ENCODE measurements around the gene ENTPD1.

Gene ENTPD1

GRCh38 chr10:95788830-95789229 is 32.9 kb downstream of the ENTPD1 start:
- TF ChIP-seq, protein P1, sequence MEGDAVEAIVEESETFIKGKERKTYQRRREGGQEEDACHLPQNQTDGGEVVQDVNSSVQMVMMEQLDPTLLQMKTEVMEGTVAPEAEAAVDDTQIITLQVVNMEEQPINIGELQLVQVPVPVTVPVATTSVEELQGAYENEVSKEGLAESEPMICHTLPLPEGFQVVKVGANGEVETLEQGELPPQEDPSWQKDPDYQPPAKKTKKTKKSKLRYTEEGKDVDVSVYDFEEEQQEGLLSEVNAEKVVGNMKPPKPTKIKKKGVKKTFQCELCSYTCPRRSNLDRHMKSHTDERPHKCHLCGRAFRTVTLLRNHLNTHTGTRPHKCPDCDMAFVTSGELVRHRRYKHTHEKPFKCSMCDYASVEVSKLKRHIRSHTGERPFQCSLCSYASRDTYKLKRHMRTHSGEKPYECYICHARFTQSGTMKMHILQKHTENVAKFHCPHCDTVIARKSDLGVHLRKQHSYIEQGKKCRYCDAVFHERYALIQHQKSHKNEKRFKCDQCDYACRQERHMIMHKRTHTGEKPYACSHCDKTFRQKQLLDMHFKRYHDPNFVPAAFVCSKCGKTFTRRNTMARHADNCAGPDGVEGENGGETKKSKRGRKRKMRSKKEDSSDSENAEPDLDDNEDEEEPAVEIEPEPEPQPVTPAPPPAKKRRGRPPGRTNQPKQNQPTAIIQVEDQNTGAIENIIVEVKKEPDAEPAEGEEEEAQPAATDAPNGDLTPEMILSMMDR (IDR thresholded peaks at IDR 0.05): no peak

GRCh38 chr10:95789902-95790301 is 33.9 kb downstream of the ENTPD1 start:
- TF ChIP-seq, protein P1 (IDR thresholded peaks at IDR 0.05): no peak

- TF ChIP-seq, protein P1 (IDR thresholded peaks at IDR 0.05): no peak
These were observed 35.0 kb downstream of the ENTPD1 start for GRCh38 chr10:95790982-95791381.

DNA sequence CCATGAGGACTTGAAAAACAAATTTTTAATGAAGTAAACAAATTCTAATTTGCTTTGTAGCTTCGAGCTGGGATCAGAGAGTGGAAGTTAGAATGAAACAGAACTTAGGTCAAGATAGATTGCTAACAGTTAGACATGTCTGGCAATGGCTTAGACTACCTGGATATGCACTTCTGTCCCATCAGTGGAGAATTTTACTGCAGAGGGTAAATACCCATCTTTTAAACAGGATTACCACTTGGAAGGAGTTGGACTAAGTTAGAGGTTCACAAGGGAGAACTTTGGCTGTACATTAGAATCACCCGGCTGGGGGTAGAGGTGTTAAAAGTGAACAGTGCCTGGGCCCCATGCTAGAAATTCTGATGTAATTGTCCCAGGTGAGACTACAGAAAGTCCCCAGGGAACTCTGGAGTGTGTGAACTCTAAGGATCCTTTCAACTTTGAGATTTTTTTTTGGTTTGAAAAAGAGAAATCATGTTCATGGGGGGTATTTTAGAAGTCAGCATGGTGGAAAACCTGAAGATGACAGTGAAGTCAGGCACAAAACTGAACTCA is 35.5 kb downstream of the ENTPD1 start:
- TF ChIP-seq, protein P1 (IDR thresholded peaks at IDR 0.05): no peak

DNA sequence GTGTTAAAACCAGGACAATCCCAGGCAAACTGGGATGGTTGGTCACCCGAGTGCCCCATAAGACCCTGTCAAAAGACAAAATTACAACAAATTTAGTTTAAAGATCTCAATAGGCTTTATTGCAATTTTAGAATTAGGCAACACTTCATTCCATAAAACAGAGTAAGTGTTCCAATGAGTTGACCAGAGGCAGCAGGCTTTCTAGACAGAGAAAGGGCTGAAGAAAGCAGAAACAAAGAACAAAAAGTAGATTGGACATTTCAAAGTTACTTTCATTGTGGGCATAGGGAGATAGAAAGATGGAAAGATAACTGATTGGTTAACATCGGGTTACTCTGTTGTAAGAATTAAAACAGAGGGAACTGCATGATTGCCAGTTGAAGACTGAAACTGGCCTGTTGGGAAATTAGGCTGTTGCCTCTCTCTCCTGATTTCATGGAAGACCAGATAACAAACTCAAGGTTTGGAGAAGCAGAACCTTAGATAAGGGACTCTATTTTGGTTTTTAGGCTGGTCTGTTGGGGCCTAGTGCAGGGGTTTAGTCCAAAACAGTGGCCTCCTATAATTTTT is 36.3 kb downstream of the ENTPD1 start:
- TF ChIP-seq, protein P1 (IDR thresholded peaks at IDR 0.05): no peak

DNA sequence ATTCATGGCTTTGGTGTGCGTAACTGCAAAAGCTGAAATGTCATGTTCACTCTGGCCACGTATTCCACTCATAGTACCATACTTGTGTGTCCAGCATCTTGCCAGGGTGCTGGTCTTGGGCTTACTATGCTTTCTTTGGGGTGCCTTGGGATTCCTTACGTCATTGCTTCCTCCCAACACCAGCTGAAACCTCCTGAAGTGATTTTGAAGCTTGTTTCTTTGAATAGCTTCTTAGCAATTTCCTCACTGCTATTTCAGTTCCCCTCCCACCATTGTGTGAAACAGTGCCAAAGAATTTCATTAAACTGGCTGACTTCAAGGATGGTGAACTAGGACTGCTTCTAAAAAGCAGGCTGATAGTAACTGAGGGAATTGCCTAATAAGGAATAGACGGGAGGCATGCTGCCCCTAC is 36.9 kb downstream of the ENTPD1 start:
- TF ChIP-seq, protein P1 (IDR thresholded peaks at IDR 0.05): no peak

DNA sequence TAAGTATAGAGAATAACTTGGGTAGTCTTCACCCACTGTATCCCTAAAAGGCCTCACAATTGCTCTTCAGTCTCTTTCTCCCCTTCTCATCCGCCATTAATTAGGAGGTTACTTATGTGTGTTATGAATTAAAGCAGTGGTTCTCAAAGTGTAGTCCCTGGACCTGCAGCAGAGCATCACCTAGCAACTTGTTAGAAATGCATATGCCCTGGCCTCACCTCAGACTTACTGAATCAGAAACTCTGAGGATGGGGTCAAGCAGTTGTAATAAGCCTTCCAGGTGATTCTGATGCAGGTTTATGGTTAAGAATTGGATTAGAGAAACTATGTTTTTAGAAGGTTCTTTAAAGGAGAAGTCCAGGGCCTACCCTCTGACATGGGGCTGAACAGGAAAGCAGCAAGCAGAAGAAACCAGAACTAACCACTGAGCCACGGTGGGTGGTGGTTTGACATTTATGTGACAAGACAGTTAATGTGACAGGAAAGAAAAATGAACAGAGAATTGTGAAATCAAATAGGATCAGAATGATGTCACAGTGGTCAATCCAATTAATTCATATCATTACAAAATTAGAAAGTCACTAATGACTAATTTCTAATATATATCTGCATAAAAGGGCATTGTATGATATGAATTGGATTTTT is 37.6 kb downstream of the ENTPD1 start:
- TF ChIP-seq, protein P1 (IDR thresholded peaks at IDR 0.05): no peak
